D341Med (cell line): ENCODE measurements around the gene ARPC1A.
"Not testable (repeated sequence)": the region's sequence is repeated elsewhere in the genome, so short reads cannot be mapped to it uniquely, and the experiment has no call there.

ENCODE experiments used
- DNase-seq: peaks from one replicate; pipeline ENCODE4 v3.0.0; 2012; ENCODE audit warnings: low spot score

ARPC1A gene

GRCh38 chr7:99371376-99371920 lies 45.8 kb downstream of the ARPC1A start:
- no peak for DNase-seq

DNA sequence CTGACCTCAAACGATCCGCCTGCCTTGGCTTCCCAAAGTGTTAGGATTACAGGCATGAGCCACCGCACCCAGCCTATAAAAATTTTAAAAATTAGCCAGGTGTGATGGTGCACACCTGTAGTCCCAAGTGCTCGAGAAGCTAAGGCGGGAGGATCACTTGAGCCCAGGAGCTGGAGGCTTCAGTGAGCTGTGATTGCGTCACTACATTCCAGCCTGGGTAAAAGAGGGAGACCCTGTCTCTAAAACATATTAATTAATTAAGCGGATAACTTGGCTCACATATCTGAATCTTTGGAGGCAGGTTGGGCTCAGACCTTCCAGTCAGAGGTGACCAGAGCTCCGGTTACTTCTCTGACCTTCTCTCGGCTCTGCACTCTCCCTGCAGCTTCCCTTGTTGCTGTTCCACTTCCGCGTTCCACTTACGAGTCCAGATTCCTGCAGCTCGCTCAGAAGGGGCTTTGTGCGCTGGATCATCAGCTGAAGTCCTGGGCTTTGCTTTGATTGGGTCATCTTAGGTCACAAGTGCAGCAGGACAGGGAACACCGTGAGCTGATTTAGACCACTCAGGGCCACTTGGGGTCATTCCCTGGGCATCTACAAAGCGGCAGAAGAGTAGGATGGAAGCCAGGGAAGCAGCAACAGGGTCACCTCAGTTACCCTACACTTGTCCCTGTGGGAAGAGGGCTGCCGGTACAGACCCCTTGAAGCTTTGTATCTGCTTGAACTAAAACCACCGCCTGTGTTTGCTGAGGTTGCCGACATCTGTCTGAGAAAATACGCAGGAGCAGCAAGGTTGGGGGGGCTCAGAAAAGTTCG lies 46.8 kb downstream of the ARPC1A start:
- DNase-seq, result peak; percentile 28

- DNase-seq, result peak; percentile 22
Observed at GRCh38 chr7:99373091-99374066, 47.7 kb downstream of the ARPC1A start.

DNA sequence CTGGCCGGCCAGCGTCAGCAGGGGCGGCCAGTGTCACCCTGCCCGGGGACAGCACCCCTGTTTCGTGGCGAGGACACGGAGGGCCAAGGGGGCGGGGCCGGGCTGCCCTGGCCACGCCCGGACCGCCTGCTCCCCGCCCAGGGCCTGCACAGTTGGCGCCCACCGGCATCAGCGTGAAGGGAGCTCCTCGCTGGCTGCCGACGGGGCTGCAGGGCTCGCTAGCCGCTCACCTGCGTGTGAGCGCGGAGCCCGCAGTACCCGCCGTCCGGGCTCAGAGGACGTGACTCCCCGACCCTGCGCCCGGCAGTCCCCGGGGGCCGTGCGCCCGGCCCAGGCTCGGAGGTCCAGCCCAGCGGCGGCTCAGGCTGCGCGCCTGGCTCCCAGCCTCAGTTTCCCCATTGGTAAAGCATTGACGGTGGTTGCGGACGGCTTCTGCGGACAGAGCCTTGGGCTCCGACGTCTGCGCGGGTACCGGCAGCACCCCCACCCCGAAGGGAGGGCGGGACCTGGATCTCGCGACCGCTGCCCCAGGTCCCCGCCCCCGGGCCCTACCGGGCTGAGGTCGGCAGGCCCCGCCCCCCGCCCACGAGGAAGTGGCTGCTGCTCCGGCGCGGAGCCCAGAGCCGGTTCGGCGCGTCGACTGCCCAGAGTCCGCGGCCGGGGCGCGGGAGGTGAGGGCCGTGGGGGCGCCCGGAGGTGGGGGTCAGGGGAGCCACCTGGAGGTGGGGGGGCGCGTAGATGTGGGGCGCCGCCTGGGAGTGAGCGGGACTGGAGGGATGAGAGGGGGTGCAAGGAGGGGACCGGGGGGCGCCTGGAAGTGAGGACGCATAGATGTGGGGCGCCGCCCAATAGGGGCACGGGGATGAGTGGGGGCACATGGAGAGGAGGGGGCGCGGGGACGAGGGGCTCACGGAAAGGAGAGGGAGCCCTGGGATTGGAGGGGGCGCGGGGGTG lies 48.7 kb downstream of the ARPC1A start, which contains the start of gene ARPC1B:
Gene ARPC1B, plus strand, starts transcription at position 620 of the 954 bp plus-strand sequence. CDS start 10,985 bp downstream, outside the sequence.
- DNase-seq, result peak; percentile 88

- peak; percentile 85 for DNase-seq
Observed at GRCh38 chr7:99375070-99375807, 49.5 kb downstream of the ARPC1A start.

- DNase-seq, result no peak
Observed at GRCh38 chr7:99379043-99379577, 53.4 kb downstream of the ARPC1A start.

GRCh38 chr7:99379693-99380031 lies 54.0 kb downstream of the ARPC1A start:
- not testable (repeated sequence) for DNase-seq

- no peak for DNase-seq
Observed at GRCh38 chr7:99380032-99380822, 54.5 kb downstream of the ARPC1A start.

- DNase-seq, result no peak
Observed at GRCh38 chr7:99380823-99381663, 55.3 kb downstream of the ARPC1A start.

DNA sequence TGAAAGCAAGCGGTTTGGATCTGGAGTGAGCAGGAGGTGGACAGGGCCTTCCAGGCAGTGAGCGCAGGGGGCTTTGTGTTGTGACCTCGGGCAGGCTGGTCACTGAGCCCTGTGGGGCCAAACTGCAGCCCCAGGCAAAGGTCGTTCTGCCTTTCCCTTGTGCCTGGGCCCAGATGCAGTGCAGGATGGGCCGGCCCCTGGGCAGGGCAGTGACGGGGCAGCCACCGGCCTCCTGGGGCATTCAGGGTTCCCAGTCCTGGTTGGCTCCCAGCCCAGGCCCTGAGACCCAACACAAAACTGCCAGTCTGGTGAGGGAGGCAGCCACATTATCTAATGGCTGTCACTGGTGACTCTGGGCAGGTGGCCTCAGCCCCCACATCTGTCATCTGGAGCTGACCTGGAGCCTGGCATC lies 56.0 kb downstream of the ARPC1A start:
- no peak for DNase-seq

DNA sequence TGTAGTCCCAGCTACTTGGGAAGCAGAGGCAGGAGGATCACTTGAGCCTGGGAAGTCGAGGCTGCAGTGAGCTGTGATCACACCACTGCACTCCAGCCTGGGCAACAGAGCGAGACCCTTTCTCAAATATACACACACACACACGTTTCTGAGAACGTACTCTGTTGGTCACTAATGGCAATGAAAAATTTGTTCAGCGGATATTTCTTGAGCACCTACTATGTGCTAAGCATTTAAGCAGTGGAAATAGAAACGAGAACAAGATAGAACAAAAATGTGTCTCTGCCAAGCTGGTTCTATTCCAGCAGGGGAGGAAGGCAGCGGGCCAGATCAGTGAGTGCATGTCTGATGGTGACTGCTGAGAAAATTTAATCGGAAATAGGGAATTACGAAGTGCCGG lies 57.5 kb downstream of the ARPC1A start:
- DNase-seq, result no peak

- DNase-seq, result no peak
Observed at GRCh38 chr7:99383791-99384370, 58.2 kb downstream of the ARPC1A start.

DNA sequence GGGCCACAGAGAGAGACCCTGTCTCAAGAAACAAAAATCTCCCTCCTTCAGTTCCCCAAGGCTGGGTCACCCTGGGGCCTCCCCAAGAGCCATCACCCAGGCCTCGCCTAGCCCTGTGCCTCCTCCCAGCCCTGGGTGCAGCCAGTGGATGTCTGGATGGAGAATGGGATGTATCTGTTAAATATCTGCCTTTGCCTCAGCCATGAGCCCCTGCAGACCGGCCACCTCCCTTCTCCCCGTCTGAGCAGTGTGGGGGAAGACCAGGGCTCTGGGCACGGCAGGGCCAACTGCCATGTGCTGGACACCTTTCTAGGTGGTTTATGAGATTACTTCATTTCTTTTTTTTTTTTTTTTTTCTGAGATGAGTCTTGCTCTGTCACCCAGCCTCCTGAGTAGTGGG lies 58.8 kb downstream of the ARPC1A start:
- DNase-seq, result no peak

GRCh38 chr7:99385564-99385963 lies 59.9 kb downstream of the ARPC1A start:
- no peak for DNase-seq

GRCh38 chr7:99386584-99387238 lies 61.0 kb downstream of the ARPC1A start:
- no peak for DNase-seq

- DNase-seq, result not testable (repeated sequence)
Observed at GRCh38 chr7:99387239-99387635, 61.5 kb downstream of the ARPC1A start.

DNA sequence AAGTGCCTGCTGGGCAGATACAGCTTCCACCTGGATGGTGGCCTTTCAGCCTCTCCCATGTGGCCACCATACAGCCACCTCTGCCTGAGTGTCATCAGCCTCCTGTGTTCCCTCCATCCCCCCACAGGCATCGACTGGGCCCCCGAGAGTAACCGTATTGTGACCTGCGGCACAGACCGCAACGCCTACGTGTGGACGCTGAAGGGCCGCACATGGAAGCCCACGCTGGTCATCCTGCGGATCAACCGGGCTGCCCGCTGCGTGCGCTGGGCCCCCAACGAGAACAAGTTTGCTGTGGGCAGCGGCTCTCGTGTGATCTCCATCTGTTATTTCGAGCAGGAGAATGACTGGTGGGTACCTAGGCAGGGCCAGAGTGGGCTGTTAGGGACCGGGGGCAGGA lies 62.2 kb downstream of the ARPC1A start:
- DNase-seq, result no peak

DNA sequence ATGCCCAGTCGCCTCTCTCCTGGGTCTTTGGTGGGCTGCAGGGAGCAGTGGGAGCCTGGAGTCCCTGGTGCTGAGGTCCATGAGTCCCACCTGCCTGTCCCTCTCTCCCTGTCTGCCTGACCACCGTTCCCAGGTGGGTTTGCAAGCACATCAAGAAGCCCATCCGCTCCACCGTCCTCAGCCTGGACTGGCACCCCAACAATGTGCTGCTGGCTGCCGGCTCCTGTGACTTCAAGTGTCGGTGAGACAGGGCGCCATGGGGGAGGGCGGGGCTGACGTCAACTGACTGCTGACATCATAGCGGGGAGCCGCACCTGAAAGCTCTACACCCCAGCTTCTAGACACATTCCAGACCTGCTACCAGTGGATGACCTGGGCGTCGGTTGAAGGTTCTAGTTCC lies 64.1 kb downstream of the ARPC1A start:
- DNase-seq, result no peak
